GM12878 (cell line): ENCODE results near the gene PHOX2A. TPM values are rescaled to one million over a fixed set of nuclear protein-coding genes. Genes with fewer than 3 reads are reported as not detected.

Source experiments
- CREB1 ChIP-seq: IDR thresholded peaks from 2 replicates; pipeline ENCODE4 v1.6.1; 2012; ENCODE audit warnings: low read depth, mild to moderate bottlenecking, inconsistent platforms
- EGR1 ChIP-seq, 2 experiments: IDR thresholded peaks; 1 replicate in 1 of 2; 2 replicates in 1 of 2; pipeline ENCODE4 v1.6.1; 2011 to 2012; ENCODE audit warnings: low read depth in 2 of 2, low read length in 2 of 2, borderline replicate concordance in 1 of 2, mild to moderate bottlenecking in 1 of 2, moderate library complexity in 1 of 2
- IRF4 ChIP-seq: IDR thresholded peaks from 2 replicates; pipeline ENCODE4 v1.6.1; 2011; ENCODE audit warnings: low read depth, low read length
- SP1 ChIP-seq: IDR thresholded peaks from one replicate; pipeline ENCODE4 v1.6.1; 2011; ENCODE audit warnings: low read depth, low read length
- TAF1 ChIP-seq: IDR thresholded peaks from 2 replicates; pipeline ENCODE4 v1.6.1; 2011; ENCODE audit warnings: mild to moderate bottlenecking, low read depth, low read length, borderline replicate concordance
- TCF12 ChIP-seq: IDR thresholded peaks from 2 replicates; pipeline ENCODE4 v1.6.1; 2011; ENCODE audit warnings: low read depth, mild to moderate bottlenecking, low read length
- WRNIP1 ChIP-seq: IDR thresholded peaks from 2 replicates; pipeline ENCODE4 v1.6.1; 2011; ENCODE audit warnings: low read depth, low read length, improper control_type of control experiment, borderline replicate concordance
- polyA plus RNA-seq, 11 experiments: library from polyadenylated mRNA; depleted of rRNA in 4 of 11; unstranded in 6 of 11; stranded (reverse) in 5 of 11; fragments of >200 nt; fragmentation: Nextera tagmentation in 4 of 11; fragmentation: Illumina TruSeq in 1 of 11; extraction: Ambion mirVana in 4 of 11; extraction: Trizol in 1 of 11; gene quantifications; 1 replicate in 1 of 11; 2 replicates in 10 of 11; pipeline versions ENCODE4 v1.2.1 to v1.2.3, GENCODE V29; 2011 to 2016; ENCODE audit warnings: inconsistent platforms in 2 of 11, missing spikeins in 2 of 11, low read depth in 1 of 11
- total RNA-seq, 4 experiments: library from RNA; depleted of rRNA in 3 of 4; stranded (reverse); fragments of >200 nt in 3 of 4; fragmentation: Illumina TruSeq in 1 of 4; extraction: Trizol in 1 of 4; gene quantifications; 2 replicates each; pipeline versions ENCODE4 v1.2.1 to v1.2.3, GENCODE V29; 2013 to 2021
- TF ChIP-seq, protein P1 (sequence below): fragments of 450-650 bp; conservative IDR thresholded peaks from 2 replicates; pipeline ENCODE4 v1.6.1; 2017; ENCODE audit warnings: mild to moderate bottlenecking, moderate library complexity
- TF ChIP-seq, protein P2 (sequence below): fragments of 450-650 bp; IDR thresholded peaks from 2 replicates; pipeline ENCODE4 v1.6.1; 2017; ENCODE audit warnings: mild to moderate bottlenecking, low read depth, inconsistent platforms; ENCODE audit not compliant: poor library complexity, severe bottlenecking

PHOX2A gene
- total and polyA plus RNA-seq, 10 of the 15 experiments (the other 5 are each of a cell fraction or from before 2014, with no cell fraction given), result not detected

DNA sequence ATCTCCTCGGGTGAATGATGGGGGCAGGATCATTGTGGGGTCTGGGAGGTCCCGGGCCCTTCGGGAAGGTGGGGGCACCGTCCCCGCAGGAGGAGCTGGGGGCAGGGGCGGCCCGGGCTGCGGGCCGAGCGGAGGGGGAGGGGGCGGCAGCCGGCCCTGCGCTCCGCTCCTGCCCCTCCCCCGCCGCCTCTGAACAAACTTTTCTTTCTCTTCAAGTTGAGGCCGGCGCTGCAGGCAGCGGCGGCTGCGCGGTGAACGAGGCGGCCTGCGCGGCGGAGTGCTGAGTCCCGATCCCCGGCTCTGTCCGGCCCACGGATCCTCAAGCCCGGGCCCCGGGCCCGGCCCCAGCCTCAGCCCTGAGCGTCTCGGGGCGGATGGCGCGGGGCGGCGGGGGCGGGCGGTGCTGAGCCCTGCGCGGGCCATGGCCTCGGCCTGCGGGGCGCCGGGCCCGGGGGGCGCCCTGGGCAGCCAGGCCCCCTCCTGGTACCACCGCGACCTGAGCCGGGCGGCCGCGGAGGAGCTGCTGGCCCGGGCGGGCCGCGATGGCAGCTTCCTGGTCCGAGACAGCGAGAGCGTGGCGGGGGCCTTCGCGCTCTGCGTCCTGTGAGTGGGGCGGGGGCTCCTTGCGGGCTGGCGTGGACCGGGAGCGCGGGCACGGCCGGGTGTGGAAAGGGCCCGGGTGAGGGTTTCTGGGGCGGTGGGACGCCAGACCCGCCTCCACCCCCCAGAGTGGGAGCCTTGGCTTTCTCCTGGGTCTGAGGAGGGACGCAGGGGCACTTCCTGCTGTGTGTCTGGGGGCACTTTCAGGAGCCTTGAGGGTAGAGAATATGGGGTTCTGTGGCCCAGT, 19.2 kb downstream of the PHOX2A start, which contains the start of gene INPPL1 (continued):
- TF ChIP-seq, protein P1, sequence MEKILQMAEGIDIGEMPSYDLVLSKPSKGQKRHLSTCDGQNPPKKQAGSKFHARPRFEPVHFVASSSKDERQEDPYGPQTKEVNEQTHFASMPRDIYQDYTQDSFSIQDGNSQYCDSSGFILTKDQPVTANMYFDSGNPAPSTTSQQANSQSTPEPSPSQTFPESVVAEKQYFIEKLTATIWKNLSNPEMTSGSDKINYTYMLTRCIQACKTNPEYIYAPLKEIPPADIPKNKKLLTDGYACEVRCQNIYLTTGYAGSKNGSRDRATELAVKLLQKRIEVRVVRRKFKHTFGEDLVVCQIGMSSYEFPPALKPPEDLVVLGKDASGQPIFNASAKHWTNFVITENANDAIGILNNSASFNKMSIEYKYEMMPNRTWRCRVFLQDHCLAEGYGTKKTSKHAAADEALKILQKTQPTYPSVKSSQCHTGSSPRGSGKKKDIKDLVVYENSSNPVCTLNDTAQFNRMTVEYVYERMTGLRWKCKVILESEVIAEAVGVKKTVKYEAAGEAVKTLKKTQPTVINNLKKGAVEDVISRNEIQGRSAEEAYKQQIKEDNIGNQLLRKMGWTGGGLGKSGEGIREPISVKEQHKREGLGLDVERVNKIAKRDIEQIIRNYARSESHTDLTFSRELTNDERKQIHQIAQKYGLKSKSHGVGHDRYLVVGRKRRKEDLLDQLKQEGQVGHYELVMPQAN, result 0 out of 2 replicates have a peak, but pooled peaks have one; percentile 41
- TF ChIP-seq, protein P2, sequence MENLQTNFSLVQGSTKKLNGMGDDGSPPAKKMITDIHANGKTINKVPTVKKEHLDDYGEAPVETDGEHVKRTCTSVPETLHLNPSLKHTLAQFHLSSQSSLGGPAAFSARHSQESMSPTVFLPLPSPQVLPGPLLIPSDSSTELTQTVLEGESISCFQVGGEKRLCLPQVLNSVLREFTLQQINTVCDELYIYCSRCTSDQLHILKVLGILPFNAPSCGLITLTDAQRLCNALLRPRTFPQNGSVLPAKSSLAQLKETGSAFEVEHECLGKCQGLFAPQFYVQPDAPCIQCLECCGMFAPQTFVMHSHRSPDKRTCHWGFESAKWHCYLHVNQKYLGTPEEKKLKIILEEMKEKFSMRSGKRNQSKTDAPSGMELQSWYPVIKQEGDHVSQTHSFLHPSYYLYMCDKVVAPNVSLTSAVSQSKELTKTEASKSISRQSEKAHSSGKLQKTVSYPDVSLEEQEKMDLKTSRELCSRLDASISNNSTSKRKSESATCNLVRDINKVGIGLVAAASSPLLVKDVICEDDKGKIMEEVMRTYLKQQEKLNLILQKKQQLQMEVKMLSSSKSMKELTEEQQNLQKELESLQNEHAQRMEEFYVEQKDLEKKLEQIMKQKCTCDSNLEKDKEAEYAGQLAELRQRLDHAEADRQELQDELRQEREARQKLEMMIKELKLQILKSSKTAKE, result no peak
- TF ChIP-seq TAF1 (peak; percentile 68; the same call in 1 of the 2 replicates), SP1 (no peak), WRNIP1 (no peak), IRF4 (no peak), TCF12 (no peak), EGR1 (IDR thresholded peaks at IDR 0.05; ENCODE audit: borderline replicate concordance in 1 of 2, low read depth in 2 of 2, low read length in 2 of 2) (peak in 1 of 2 experiments; percentile 17; a peak in 1 of 3 replicates), CREB1 (0 out of 2 replicates have a peak, but pooled peaks have one; percentile 38)
